Astrocyte (in vitro differentiated cells and primary cell): ENCODE data around the gene GDF2. TPM values are rescaled to one million over a fixed set of nuclear protein-coding genes. Genes with fewer than 3 reads are reported as not detected.

Source experiments
- DNase-seq: peaks from one replicate; pipeline ENCODE4 v3.0.0-alpha.2; 2010; ENCODE audit warnings: low read depth
- FAIRE-seq: peaks from 2 replicates; lab custom pipeline; 2011; peaks lifted over from hg19 to GRCh38; lab: Jason Lieb, UNC
- H2AFZ ChIP-seq: 2 replicates; pipeline ENCODE4 v1.6.0; 2012; ENCODE audit warnings: low read depth, low read length, inconsistent platforms
- H3K27ac ChIP-seq: 2 replicates; pipeline ENCODE4 v1.5.1; 2011; ENCODE audit warnings: low read depth, low read length, inconsistent platforms
- H3K27me3 ChIP-seq: 2 replicates; pipeline ENCODE4 v1.6.0; 2011; ENCODE audit warnings: low read length, inconsistent platforms; ENCODE audit not compliant: insufficient read depth
- H3K36me3 ChIP-seq: 2 replicates; pipeline ENCODE4 v1.5.1; 2011; ENCODE audit warnings: low read length, inconsistent platforms; ENCODE audit not compliant: insufficient read depth
- H3K4me1 ChIP-seq: 2 replicates; pipeline ENCODE4 v1.5.1; 2011; ENCODE audit warnings: low read length, inconsistent platforms; ENCODE audit not compliant: insufficient read depth
- H3K4me2 ChIP-seq: 2 replicates; pipeline ENCODE4 v1.6.0; 2012; ENCODE audit warnings: low read length, inconsistent platforms
- H3K4me3 ChIP-seq: 2 replicates; pipeline ENCODE4 v1.5.1; 2011; ENCODE audit warnings: low read depth, mild to moderate bottlenecking, low read length, inconsistent platforms; ENCODE audit not compliant: insufficient read depth
- H3K79me2 ChIP-seq: 2 replicates; pipeline ENCODE4 v1.6.0; 2012; ENCODE audit warnings: mild to moderate bottlenecking, low read length, inconsistent platforms; ENCODE audit not compliant: insufficient read depth
- H3K9ac ChIP-seq: 2 replicates; pipeline ENCODE4 v1.6.0; 2012; ENCODE audit warnings: mild to moderate bottlenecking, low read length, inconsistent platforms
- H3K9me3 ChIP-seq: 2 replicates; pipeline ENCODE4 v1.5.1; 2012; ENCODE audit warnings: low read depth, mild to moderate bottlenecking, low read length, inconsistent platforms; ENCODE audit not compliant: insufficient read depth
- H4K20me1 ChIP-seq: 2 replicates; pipeline ENCODE4 v1.6.0; 2012; ENCODE audit warnings: low read length, inconsistent platforms; ENCODE audit not compliant: insufficient read depth
- H3K27ac Mint-ChIP-seq: one replicate; pipeline ENCODE4 v1.8.0; 2021; ENCODE audit warnings: mild to moderate bottlenecking, mixed read lengths; ENCODE audit not compliant: unreplicated experiment
- H3K27me3 Mint-ChIP-seq: one replicate; pipeline ENCODE4 v1.8.0; 2021; ENCODE audit warnings: low read depth, mixed read lengths; ENCODE audit not compliant: unreplicated experiment
- H3K36me3 Mint-ChIP-seq: one replicate; pipeline ENCODE4 v1.8.0; 2021; ENCODE audit warnings: low read depth, mixed read lengths; ENCODE audit not compliant: unreplicated experiment
- H3K4me1 Mint-ChIP-seq: one replicate; pipeline ENCODE4 v1.8.0; 2021; ENCODE audit warnings: low read depth, mixed read lengths; ENCODE audit not compliant: unreplicated experiment
- H3K4me3 Mint-ChIP-seq: one replicate; pipeline ENCODE4 v1.8.0; 2021; ENCODE audit warnings: mild to moderate bottlenecking, moderate library complexity, mixed read lengths; ENCODE audit not compliant: unreplicated experiment
- H3K9me3 Mint-ChIP-seq: one replicate; pipeline ENCODE4 v1.8.0; 2021; ENCODE audit warnings: mild to moderate bottlenecking, mixed read lengths; ENCODE audit not compliant: unreplicated experiment
- CTCF ChIP-seq: IDR thresholded peaks from 2 replicates; pipeline ENCODE4 v1.5.1; 2011; ENCODE audit warnings: low read depth, mild to moderate bottlenecking, inconsistent platforms, low read length, moderate library complexity; ENCODE audit not compliant: insufficient read depth
- EZH2 ChIP-seq: IDR thresholded peaks from 2 replicates; pipeline ENCODE4 v1.6.1; 2012; ENCODE audit warnings: mild to moderate bottlenecking, low read length, inconsistent platforms; ENCODE audit not compliant: insufficient read depth
- total RNA-seq: library from RNA; stranded (reverse); gene quantifications from 2 replicates; pipeline ENCODE4 v1.2.1, GENCODE V29; 2021

GDF2 gene
- total RNA-seq, 1 donor from 2014 or later: not detected

GRCh38 chr10:47286591-47287315, 35.5 kb upstream of the GDF2 start:
- Histone ChIP-seq H3K27me3 (peaks cover 8% of the 10 kb centered on the region), H2AFZ (no peak overlapping the region), H3K36me3 (no peaks in the 10 kb centered on the region), H3K79me2 (no peaks in the 10 kb centered on the region), H3K9me3 (no peaks in the 10 kb centered on the region), H3K4me1 (no peaks in the 10 kb centered on the region), H3K4me3 (no peak overlapping the region), H3K4me2 (no peak overlapping the region), H4K20me1 (no peaks in the 10 kb centered on the region), H3K27ac (no peak overlapping the region), H3K9ac (no peak overlapping the region)
- H3K9me3 Mint-ChIP-seq: peaks cover 5% of the 10 kb centered on the region
- TF ChIP-seq CTCF (no peak), EZH2 (no peak)
- H3K27ac Mint-ChIP-seq: no peak overlapping the region
- peaks cover 67% of the 10 kb centered on the region for H3K27me3 Mint-ChIP-seq
- no peaks in the 10 kb centered on the region for H3K4me1 Mint-ChIP-seq
- DNase-seq: no peak
- H3K4me3 Mint-ChIP-seq: no peak overlapping the region
- no peak for FAIRE-seq
- H3K36me3 Mint-ChIP-seq: no peaks in the 10 kb centered on the region

- H4K20me1 ChIP-seq: no peaks in the 10 kb centered on the region
- H3K9ac ChIP-seq: no peak overlapping the region
- H3K27ac ChIP-seq: no peak overlapping the region
- no peaks in the 10 kb centered on the region for H3K36me3 ChIP-seq
- no peak for DNase-seq
- no peaks in the 10 kb centered on the region for H3K9me3 ChIP-seq
- H3K79me2 ChIP-seq: no peaks in the 10 kb centered on the region
- no peak for FAIRE-seq
- H3K4me3 ChIP-seq: no peak overlapping the region
- no peaks in the 10 kb centered on the region for H3K4me1 ChIP-seq
- H3K27me3 ChIP-seq: peaks cover 9% of the 10 kb centered on the region
- no peaks in the 10 kb centered on the region for H3K36me3 Mint-ChIP-seq
- H3K4me3 Mint-ChIP-seq: no peak overlapping the region
- H3K27ac Mint-ChIP-seq: no peak overlapping the region
- no peak overlapping the region for H3K4me2 ChIP-seq
- TF ChIP-seq CTCF (no peak), EZH2 (no peak)
- H3K4me1 Mint-ChIP-seq: no peaks in the 10 kb centered on the region
- no peak overlapping the region for H2AFZ ChIP-seq
- H3K27me3 Mint-ChIP-seq: peaks cover 65% of the 10 kb centered on the region
- peaks cover 5% of the 10 kb centered on the region for H3K9me3 Mint-ChIP-seq
These were observed 34.9 kb upstream of the GDF2 start for GRCh38 chr10:47287365-47287802.

GRCh38 chr10:47287805-47288204, 34.4 kb upstream of the GDF2 start:
- peaks cover 5% of the 10 kb centered on the region for H3K9me3 Mint-ChIP-seq
- no peak for FAIRE-seq
- H3K27me3 ChIP-seq: peaks cover 11% of the 10 kb centered on the region
- H3K27ac Mint-ChIP-seq: no peak overlapping the region
- no peak overlapping the region for H3K27ac ChIP-seq
- no peak overlapping the region for H2AFZ ChIP-seq
- H3K36me3 ChIP-seq: no peaks in the 10 kb centered on the region
- H3K4me3 ChIP-seq: no peak overlapping the region
- no peak overlapping the region for H3K4me3 Mint-ChIP-seq
- no peaks in the 10 kb centered on the region for H3K4me1 ChIP-seq
- H3K9ac ChIP-seq: no peak overlapping the region
- no peak for TF ChIP-seq EZH2
- no peak for TF ChIP-seq CTCF
- peaks cover 66% of the 10 kb centered on the region for H3K27me3 Mint-ChIP-seq
- H4K20me1 ChIP-seq: no peaks in the 10 kb centered on the region
- H3K4me1 Mint-ChIP-seq: no peaks in the 10 kb centered on the region
- no peaks in the 10 kb centered on the region for H3K36me3 Mint-ChIP-seq
- H3K79me2 ChIP-seq: no peaks in the 10 kb centered on the region
- no peaks in the 10 kb centered on the region for H3K9me3 ChIP-seq
- no peak for DNase-seq
- no peak overlapping the region for H3K4me2 ChIP-seq
